HEK293 (cell line): Measurements from ENCODE around the gene NHLH1.
A peak's percentile ranks its signal among the peaks of the same experiment; 100 is the strongest.

ENCODE experiments used
- FEZF1 ChIP-seq: fragments of 450-650 bp; formaldehyde crosslinking; IDR thresholded peaks from 2 replicates; pipeline ENCODE4 v1.5.1; 2016; ENCODE audit warnings: missing biosample characterization, missing genetic modification characterization
- GLIS1 ChIP-seq: fragments of 450-650 bp; formaldehyde crosslinking; IDR thresholded peaks from 2 replicates; pipeline ENCODE4 v1.5.1; 2016; ENCODE audit warnings: missing biosample characterization, missing genetic modification characterization
- GLIS2 ChIP-seq: fragments of 450-650 bp; formaldehyde crosslinking; IDR thresholded peaks from 2 replicates; pipeline ENCODE4 v1.5.1; 2016; ENCODE audit warnings: missing biosample characterization, missing genetic modification characterization
- KLF1 ChIP-seq: fragments of 450-650 bp; formaldehyde crosslinking; IDR thresholded peaks from 2 replicates; pipeline ENCODE4 v1.5.1; 2016; ENCODE audit warnings: missing biosample characterization, missing genetic modification characterization
- KLF16 ChIP-seq: fragments of 450-650 bp; formaldehyde crosslinking; IDR thresholded peaks from 2 replicates; pipeline ENCODE4 v1.5.1; 2017; ENCODE audit warnings: missing biosample characterization, missing genetic modification characterization
- KLF17 ChIP-seq: fragments of 450-650 bp; formaldehyde crosslinking; IDR thresholded peaks from 2 replicates; pipeline ENCODE4 v1.5.1; 2016; ENCODE audit warnings: missing biosample characterization, missing genetic modification characterization
- MYNN ChIP-seq: fragments of 450-650 bp; formaldehyde crosslinking; IDR thresholded peaks from 2 replicates; pipeline ENCODE4 v1.5.1; 2016; ENCODE audit warnings: missing biosample characterization, missing genetic modification characterization, borderline replicate concordance
- RBAK ChIP-seq: fragments of 450-650 bp; formaldehyde crosslinking; IDR thresholded peaks from 2 replicates; pipeline ENCODE4 v1.5.1; 2016; ENCODE audit warnings: missing biosample characterization, missing genetic modification characterization
- SCRT2 ChIP-seq: fragments of 450-650 bp; formaldehyde crosslinking; IDR thresholded peaks from 2 replicates; pipeline ENCODE4 v1.5.1; 2016; ENCODE audit warnings: missing biosample characterization, missing genetic modification characterization
- ZBTB49 ChIP-seq: fragments of 450-650 bp; formaldehyde crosslinking; IDR thresholded peaks from 2 replicates; pipeline ENCODE4 v1.5.1; 2016; ENCODE audit warnings: missing biosample characterization, missing genetic modification characterization, low read depth
- ZNF155 ChIP-seq: fragments of 450-650 bp; formaldehyde crosslinking; IDR thresholded peaks from 2 replicates; pipeline ENCODE4 v1.5.1; 2016; ENCODE audit warnings: missing biosample characterization, missing genetic modification characterization
- ZNF16 ChIP-seq: fragments of 450-650 bp; formaldehyde crosslinking; IDR thresholded peaks from 2 replicates; pipeline ENCODE4 v1.5.1; 2016; ENCODE audit warnings: low read depth, missing biosample characterization, missing genetic modification characterization
- ZNF175 ChIP-seq: fragments of 450-650 bp; formaldehyde crosslinking; IDR thresholded peaks from 2 replicates; pipeline ENCODE4 v1.5.1; 2016; ENCODE audit warnings: missing biosample characterization, missing genetic modification characterization
- ZNF214 ChIP-seq: fragments of 450-650 bp; formaldehyde crosslinking; IDR thresholded peaks from 2 replicates; pipeline ENCODE4 v1.5.1; 2017; ENCODE audit warnings: missing biosample characterization, mild to moderate bottlenecking, missing genetic modification characterization, borderline replicate concordance
- ZNF274 ChIP-seq, 2 experiments: fragments of 200-500 bp in 1 of 2; fragments of 450-650 bp in 1 of 2; sonication (Bioruptor generic) in 1 of 2; formaldehyde crosslinking in 1 of 2; IDR thresholded peaks; 2 replicates each; pipeline versions ENCODE4 v1.5.1 to v1.6.1; 2014 to 2016; ENCODE audit warnings: borderline replicate concordance in 1 of 2, inconsistent platforms in 1 of 2, low read length in 1 of 2, missing biosample characterization in 1 of 2, missing genetic modification characterization in 1 of 2
- ZNF335 ChIP-seq: fragments of 450-650 bp; formaldehyde crosslinking; conservative IDR thresholded peaks from 2 replicates; pipeline ENCODE4 v1.5.1; 2016; ENCODE audit warnings: missing biosample characterization, missing genetic modification characterization
- ZNF366 ChIP-seq: fragments of 450-650 bp; formaldehyde crosslinking; conservative IDR thresholded peaks from 2 replicates; pipeline ENCODE4 v1.5.1; 2016; ENCODE audit warnings: missing biosample characterization, missing genetic modification characterization
- ZNF37A ChIP-seq: fragments of 450-650 bp; IDR thresholded peaks from 2 replicates; pipeline ENCODE4 v1.5.1; 2018; ENCODE audit warnings: missing biosample characterization, missing genetic modification characterization
- ZNF514 ChIP-seq: fragments of 450-650 bp; formaldehyde crosslinking; IDR thresholded peaks from 2 replicates; pipeline ENCODE4 v1.5.1; 2016; ENCODE audit warnings: missing biosample characterization, missing genetic modification characterization
- ZNF549 ChIP-seq: fragments of 450-650 bp; IDR thresholded peaks from 2 replicates; pipeline ENCODE4 v1.5.1; 2018; ENCODE audit warnings: missing biosample characterization, missing genetic modification characterization, mild to moderate bottlenecking, inconsistent platforms, moderate library complexity
- ZNF561 ChIP-seq: fragments of 450-650 bp; IDR thresholded peaks from 2 replicates; pipeline ENCODE4 v1.5.1; 2018; ENCODE audit warnings: missing biosample characterization, missing genetic modification characterization, borderline replicate concordance
- ZNF571 ChIP-seq: fragments of 450-650 bp; formaldehyde crosslinking; IDR thresholded peaks from 2 replicates; pipeline ENCODE4 v1.5.0; 2017; ENCODE audit warnings: missing biosample characterization, missing genetic modification characterization
- ZNF610 ChIP-seq: fragments of 450-650 bp; formaldehyde crosslinking; IDR thresholded peaks from 2 replicates; pipeline ENCODE4 v1.5.1; 2016; ENCODE audit warnings: missing biosample characterization, missing genetic modification characterization, borderline replicate concordance
- ZNF629 ChIP-seq: fragments of 450-650 bp; formaldehyde crosslinking; IDR thresholded peaks from 2 replicates; pipeline ENCODE4 v1.5.1; 2017; ENCODE audit warnings: missing biosample characterization, missing genetic modification characterization
- ZNF670 ChIP-seq: fragments of 450-650 bp; formaldehyde crosslinking; IDR thresholded peaks from 2 replicates; pipeline ENCODE4 v1.5.1; 2016; ENCODE audit warnings: missing biosample characterization, missing genetic modification characterization, low read depth
- ZNF785 ChIP-seq: fragments of 450-650 bp; formaldehyde crosslinking; IDR thresholded peaks from 2 replicates; pipeline ENCODE4 v1.5.1; 2016; ENCODE audit warnings: missing biosample characterization, missing genetic modification characterization
- ZNF792 ChIP-seq: fragments of 450-650 bp; formaldehyde crosslinking; IDR thresholded peaks from 2 replicates; pipeline ENCODE4 v1.5.1; 2016; ENCODE audit warnings: missing biosample characterization, missing genetic modification characterization
- ZNF830 ChIP-seq: fragments of 450-650 bp; IDR thresholded peaks from 2 replicates; pipeline ENCODE4 v1.5.0; 2018; ENCODE audit warnings: missing biosample characterization, missing genetic modification characterization, low read depth, mild to moderate bottlenecking, moderate library complexity
- ZSCAN16 ChIP-seq: fragments of 450-650 bp; formaldehyde crosslinking; IDR thresholded peaks from 2 replicates; pipeline ENCODE4 v1.5.1; 2016; ENCODE audit warnings: missing biosample characterization, missing genetic modification characterization
- TF ChIP-seq, protein P1 (sequence below): fragments of 450-650 bp; formaldehyde crosslinking; IDR thresholded peaks from 2 replicates; pipeline ENCODE4 v1.5.1; 2016; ENCODE audit warnings: missing biosample characterization, missing genetic modification characterization
- TF ChIP-seq, protein P2 (sequence below): fragments of 450-650 bp; formaldehyde crosslinking; IDR thresholded peaks from 2 replicates; pipeline ENCODE4 v1.5.1; 2016; ENCODE audit warnings: missing biosample characterization, missing genetic modification characterization

Gene NHLH1

DNA sequence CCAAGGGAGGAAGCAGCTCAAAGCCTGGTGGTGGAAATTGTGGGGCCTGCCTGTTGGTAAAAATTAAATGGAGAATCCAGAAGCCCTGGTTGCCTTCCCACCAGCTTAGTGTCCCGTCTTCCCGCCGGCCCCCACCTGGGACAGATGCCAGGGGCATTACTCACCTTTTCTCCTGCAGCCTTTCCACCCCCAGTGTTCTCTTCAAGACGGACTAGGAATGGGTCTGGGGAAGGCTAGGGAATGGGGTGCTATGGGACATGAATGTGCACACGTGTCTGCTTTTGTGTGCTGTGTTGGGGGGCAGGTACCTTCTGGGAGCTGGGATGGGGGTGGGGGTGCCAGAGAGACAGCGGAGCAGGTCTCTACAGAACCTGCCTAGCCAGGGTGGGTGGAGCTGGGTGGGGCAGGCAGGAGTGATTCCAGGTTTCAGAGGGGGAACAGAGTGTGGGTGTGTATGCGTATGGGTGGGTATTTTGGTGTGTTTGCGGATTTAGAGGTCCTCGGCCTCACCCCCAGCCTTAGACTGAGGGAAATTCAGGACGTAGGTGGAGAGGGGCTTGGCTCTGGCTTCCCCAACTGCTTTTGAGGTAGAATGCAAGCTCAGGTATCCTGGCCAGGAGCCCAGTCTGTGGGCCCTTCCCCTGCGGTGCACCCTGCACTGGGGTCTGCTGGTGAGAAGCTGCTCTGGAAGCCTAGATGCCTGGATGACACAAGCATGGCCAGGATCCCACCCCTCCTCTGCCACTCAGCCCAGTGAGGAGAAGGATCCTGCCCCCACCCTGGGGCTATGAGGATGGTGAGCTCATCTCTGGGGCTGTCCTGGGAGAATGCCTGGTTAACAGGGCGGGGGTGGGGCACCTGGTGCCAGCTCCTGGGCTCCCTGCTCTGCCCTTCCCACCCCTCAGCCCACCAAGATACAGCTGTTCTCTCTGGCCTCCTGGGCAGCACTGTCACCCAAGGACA lies 41.2 kb downstream of the NHLH1 start (continued):
- TF ChIP-seq KLF17 (tag by site-specific recombination) (peak; percentile 85), ZNF214 (tag by site-specific recombination) (no peak), MYNN (tag by site-specific recombination) (no peak), ZSCAN16 (tag by site-specific recombination) (no peak), ZNF335 (tag by site-specific recombination) (peak; percentile 97), ZNF629 (peak; percentile 52), KLF16 (tag by site-specific recombination) (peak; percentile 76), ZNF561 (no peak), GLIS2 (tag by site-specific recombination) (peak; percentile 25), ZNF571 (tag by site-specific recombination) (no peak), ZNF175 (no peak), ZNF792 (tag by site-specific recombination) (no peak), ZNF274 (IDR thresholded peaks at IDR 0.05; ENCODE audit: low read length) (no peak), ZNF274 (tag by site-specific recombination; IDR thresholded peaks at IDR 0.05; ENCODE audit: borderline replicate concordance) (no peak), ZNF670 (tag by site-specific recombination) (no peak), FEZF1 (tag by site-specific recombination) (no peak), ZNF16 (tag by site-specific recombination) (no peak), ZNF37A (tag by site-specific recombination) (no peak), ZNF514 (tag by site-specific recombination) (no peak), ZBTB49 (tag by site-specific recombination) (no peak), GLIS1 (tag by site-specific recombination) (peak; percentile 82), KLF1 (tag by site-specific recombination) (peak; percentile 81), RBAK (tag by site-specific recombination) (no peak), SCRT2 (tag by site-specific recombination) (0 out of 2 replicates have a peak, but pooled peaks have one; percentile 17), ZNF549 (tag by site-specific recombination) (no peak), ZNF366 (0 out of 2 replicates have a peak, but pooled peaks have one; percentile 6), ZNF155 (tag by site-specific recombination) (no peak), ZNF610 (tag by site-specific recombination) (no peak), ZNF785 (tag by site-specific recombination) (no peak), ZNF830 (tag by site-specific recombination) (no peak)
- TF ChIP-seq, protein P1, sequence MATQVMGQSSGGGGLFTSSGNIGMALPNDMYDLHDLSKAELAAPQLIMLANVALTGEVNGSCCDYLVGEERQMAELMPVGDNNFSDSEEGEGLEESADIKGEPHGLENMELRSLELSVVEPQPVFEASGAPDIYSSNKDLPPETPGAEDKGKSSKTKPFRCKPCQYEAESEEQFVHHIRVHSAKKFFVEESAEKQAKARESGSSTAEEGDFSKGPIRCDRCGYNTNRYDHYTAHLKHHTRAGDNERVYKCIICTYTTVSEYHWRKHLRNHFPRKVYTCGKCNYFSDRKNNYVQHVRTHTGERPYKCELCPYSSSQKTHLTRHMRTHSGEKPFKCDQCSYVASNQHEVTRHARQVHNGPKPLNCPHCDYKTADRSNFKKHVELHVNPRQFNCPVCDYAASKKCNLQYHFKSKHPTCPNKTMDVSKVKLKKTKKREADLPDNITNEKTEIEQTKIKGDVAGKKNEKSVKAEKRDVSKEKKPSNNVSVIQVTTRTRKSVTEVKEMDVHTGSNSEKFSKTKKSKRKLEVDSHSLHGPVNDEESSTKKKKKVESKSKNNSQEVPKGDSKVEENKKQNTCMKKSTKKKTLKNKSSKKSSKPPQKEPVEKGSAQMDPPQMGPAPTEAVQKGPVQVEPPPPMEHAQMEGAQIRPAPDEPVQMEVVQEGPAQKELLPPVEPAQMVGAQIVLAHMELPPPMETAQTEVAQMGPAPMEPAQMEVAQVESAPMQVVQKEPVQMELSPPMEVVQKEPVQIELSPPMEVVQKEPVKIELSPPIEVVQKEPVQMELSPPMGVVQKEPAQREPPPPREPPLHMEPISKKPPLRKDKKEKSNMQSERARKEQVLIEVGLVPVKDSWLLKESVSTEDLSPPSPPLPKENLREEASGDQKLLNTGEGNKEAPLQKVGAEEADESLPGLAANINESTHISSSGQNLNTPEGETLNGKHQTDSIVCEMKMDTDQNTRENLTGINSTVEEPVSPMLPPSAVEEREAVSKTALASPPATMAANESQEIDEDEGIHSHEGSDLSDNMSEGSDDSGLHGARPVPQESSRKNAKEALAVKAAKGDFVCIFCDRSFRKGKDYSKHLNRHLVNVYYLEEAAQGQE (tag by site-specific recombination), result 0 out of 2 replicates have a peak, but pooled peaks have one; percentile 38
- TF ChIP-seq, protein P2, sequence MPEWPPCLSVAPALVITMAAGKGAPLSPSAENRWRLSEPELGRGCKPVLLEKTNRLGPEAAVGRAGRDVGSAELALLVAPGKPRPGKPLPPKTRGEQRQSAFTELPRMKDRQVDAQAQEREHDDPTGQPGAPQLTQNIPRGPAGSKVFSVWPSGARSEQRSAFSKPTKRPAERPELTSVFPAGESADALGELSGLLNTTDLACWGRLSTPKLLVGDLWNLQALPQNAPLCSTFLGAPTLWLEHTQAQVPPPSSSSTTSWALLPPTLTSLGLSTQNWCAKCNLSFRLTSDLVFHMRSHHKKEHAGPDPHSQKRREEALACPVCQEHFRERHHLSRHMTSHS, result no peak
